Activated B cell treated with CpG ODN at 0.5 μM for 24 hours (primary cell): Measurements from ENCODE around the gene AOX1. TPM values are rescaled to one million over a fixed set of nuclear protein-coding genes. Genes with fewer than 3 reads are reported as not detected.
"Not testable (repeated sequence)": the region's sequence is repeated elsewhere in the genome, so short reads cannot be mapped to it uniquely, and the experiment has no call there.

Experiments
- ATAC-seq: fragments of 200-7000 bp; cut with Tn5 transposase; one replicate; pipeline ENCODE4 v1.10.0; 2021; ENCODE audit warnings: low read depth, mild to moderate bottlenecking, moderate library complexity
- CTCF ChIA-PET: fragments of 350-600 bp; sonication (Branson Sonifier 250); formaldehyde crosslinking; loops from one replicate; lab custom pipeline; 2021; ENCODE audit warnings: antibody characterized with exemption; lab: Charles Lee
- POLR2A ChIA-PET: fragments of 350-600 bp; sonication (Branson Sonifier 250); formaldehyde crosslinking; loops from one replicate; lab custom pipeline; 2021; ENCODE audit warnings: antibody characterized with exemption; lab: Charles Lee
- DNase-seq: peaks from one replicate; pipeline ENCODE4 v3.0.0; 2022
- H3K27ac Mint-ChIP-seq: one replicate; pipeline ENCODE4 v1.8.0; 2020; ENCODE audit warnings: mixed read lengths
- H3K27me3 Mint-ChIP-seq: one replicate; pipeline ENCODE4 v1.8.0; 2021; ENCODE audit warnings: mixed read lengths
- H3K36me3 Mint-ChIP-seq: one replicate; pipeline ENCODE4 v1.8.0; 2021; ENCODE audit warnings: low read depth, mixed read lengths
- H3K4me1 Mint-ChIP-seq: one replicate; pipeline ENCODE4 v1.8.0; 2021; ENCODE audit warnings: mixed read lengths
- H3K4me3 Mint-ChIP-seq: one replicate; pipeline ENCODE4 v1.8.0; 2020; ENCODE audit warnings: mild to moderate bottlenecking, mixed read lengths
- H3K9me3 Mint-ChIP-seq: one replicate; pipeline ENCODE4 v1.8.0; 2020; ENCODE audit warnings: mixed read lengths
- intact Hi-C: fragments of 100-400 bp; cut with micrococcal nuclease; formaldehyde crosslinking; loops from one replicate; pipeline ENCODE4 v1.15.1; 2024
- total RNA-seq: library from RNA; stranded (reverse); gene quantifications from 2 replicates; pipeline ENCODE4 v1.2.3, GENCODE V29; 2022
- TF ChIP-seq, protein P1 (sequence below): fragments of 200-600 bp; IDR thresholded peaks from one replicate; pipeline ENCODE4 v1.8.0; 2022; ENCODE audit warnings: antibody characterized with exemption, mild to moderate bottlenecking

AOX1 gene
- total RNA-seq, 1 donor from 2014 or later: 0.24 TPM

DNA sequence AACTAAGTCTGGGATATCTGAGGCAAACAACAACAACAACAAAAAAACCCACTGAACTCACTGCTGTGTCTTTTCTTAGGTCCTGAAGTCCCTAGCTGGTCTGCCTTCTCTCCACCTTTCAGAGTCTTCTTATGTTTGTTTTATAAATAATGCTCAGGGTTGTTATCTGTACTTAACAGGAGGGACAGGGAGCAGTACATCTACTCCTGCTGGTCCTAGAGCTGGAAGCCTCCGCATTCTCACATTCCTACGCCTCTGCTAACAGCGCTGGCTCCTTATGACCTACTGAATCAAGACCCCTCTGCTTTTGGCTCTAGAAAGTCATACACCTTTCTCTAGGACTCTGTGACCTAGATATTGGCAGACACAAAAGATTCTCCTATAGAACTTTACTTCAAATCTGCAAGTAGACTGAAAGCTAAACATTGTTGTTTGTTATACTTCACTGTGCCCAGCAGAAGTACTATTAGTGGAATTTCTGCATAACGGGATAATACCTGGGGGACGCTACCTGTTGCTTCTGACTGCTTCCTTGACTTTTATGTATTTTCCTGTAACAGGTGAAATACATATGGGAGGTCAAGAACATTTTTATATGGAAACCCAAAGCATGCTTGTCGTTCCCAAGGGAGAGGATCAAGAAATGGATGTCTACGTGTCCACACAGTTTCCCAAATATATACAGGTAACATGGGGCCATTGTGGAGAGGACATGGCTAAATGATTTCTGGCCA, 48.6 kb downstream of the AOX1 start:
- TF ChIP-seq, protein P1, sequence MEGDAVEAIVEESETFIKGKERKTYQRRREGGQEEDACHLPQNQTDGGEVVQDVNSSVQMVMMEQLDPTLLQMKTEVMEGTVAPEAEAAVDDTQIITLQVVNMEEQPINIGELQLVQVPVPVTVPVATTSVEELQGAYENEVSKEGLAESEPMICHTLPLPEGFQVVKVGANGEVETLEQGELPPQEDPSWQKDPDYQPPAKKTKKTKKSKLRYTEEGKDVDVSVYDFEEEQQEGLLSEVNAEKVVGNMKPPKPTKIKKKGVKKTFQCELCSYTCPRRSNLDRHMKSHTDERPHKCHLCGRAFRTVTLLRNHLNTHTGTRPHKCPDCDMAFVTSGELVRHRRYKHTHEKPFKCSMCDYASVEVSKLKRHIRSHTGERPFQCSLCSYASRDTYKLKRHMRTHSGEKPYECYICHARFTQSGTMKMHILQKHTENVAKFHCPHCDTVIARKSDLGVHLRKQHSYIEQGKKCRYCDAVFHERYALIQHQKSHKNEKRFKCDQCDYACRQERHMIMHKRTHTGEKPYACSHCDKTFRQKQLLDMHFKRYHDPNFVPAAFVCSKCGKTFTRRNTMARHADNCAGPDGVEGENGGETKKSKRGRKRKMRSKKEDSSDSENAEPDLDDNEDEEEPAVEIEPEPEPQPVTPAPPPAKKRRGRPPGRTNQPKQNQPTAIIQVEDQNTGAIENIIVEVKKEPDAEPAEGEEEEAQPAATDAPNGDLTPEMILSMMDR: no peak
- ChIA-PET POLR2A (no interaction called here), CTCF (no interaction called here)
- Mint-ChIP-seq H3K27ac (no peak overlapping the region), H3K4me1 (no peaks in the 10 kb centered on the region), H3K9me3 (no peaks in the 10 kb centered on the region), H3K27me3 (peaks cover 6% of the 10 kb centered on the region), H3K4me3 (no peak overlapping the region), H3K36me3 (no peaks in the 10 kb centered on the region)
- no peak for DNase-seq
- ATAC-seq: no peak
- intact Hi-C loops: no loop called here

DNA sequence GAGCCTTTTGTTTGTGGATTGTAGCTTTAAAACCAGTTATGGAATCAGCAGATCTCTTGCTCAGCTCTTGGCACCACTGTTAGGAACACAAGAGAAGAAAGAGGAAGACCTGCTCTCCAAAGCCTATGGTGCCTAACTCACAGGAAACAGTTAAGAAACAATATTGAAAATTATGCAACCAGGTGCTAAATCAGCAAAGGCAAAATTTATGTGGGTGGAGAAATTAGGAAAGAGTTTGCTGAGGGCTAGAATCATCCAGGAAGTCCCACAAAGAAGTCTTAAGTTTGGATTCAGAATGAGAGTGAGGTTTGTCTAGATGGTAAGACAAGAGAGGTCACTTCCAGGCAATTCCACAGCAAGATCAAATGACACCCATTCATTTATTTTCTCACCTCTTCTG, 49.4 kb downstream of the AOX1 start:
- ATAC-seq: no peak
- no peak for DNase-seq
- Mint-ChIP-seq H3K27me3 (peaks cover 6% of the 10 kb centered on the region), H3K4me1 (no peaks in the 10 kb centered on the region), H3K27ac (no peak overlapping the region), H3K4me3 (no peak overlapping the region), H3K36me3 (no peaks in the 10 kb centered on the region), H3K9me3 (no peaks in the 10 kb centered on the region)
- TF ChIP-seq, protein P1: no peak
- intact Hi-C loops: no loop called here
- POLR2A ChIA-PET: no interaction called here
- CTCF ChIA-PET: no interaction called here

DNA sequence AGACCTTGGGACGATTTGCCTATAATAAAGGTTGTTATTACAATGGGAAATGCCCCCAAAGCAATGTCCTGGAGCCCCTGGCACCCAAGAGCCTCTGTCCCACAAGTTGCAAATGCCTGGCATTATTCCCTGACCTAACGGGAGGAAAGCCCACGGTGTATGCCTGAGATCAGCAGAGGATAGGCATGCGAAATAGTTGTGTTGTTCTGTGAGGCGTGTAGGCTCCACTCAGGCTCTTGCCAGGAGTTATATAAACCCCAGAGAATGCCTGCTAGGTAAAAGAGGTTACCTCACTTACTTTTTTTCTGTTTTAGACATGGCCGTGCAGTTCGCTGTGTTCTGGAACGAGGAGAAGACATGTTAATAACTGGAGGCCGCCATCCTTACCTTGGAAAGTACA, 52.1 kb downstream of the AOX1 start:
- H3K4me1 Mint-ChIP-seq: no peaks in the 10 kb centered on the region

DNA sequence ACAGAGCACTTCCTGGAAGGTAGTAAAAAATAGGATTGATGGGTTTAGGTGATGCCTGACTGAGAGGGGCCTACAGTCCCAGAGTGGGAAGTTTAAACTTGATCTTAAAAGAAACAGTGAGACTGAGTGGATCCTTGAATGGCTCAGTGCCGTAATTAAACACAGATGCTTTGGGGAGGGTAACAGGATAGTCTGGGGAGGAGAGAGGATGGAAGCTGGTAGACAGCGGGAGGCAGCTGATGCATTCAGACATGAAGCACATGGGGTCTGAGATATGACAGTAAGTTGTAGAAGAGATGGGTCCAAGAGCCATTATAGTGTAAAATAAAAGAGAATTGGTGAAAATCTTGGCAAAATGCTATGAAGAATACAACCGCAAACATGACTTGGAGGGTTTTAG, 54.4 kb downstream of the AOX1 start:
- Mint-ChIP-seq H3K4me1 (no peaks in the 10 kb centered on the region), H3K27me3 (peaks cover 6% of the 10 kb centered on the region), H3K27ac (no peak overlapping the region), H3K4me3 (no peak overlapping the region), H3K9me3 (no peaks in the 10 kb centered on the region), H3K36me3 (no peaks in the 10 kb centered on the region)
- TF ChIP-seq, protein P1: no peak
- CTCF ChIA-PET: no interaction called here
- POLR2A ChIA-PET: no interaction called here
- intact Hi-C loops: no loop called here
- no peak for DNase-seq
- ATAC-seq: no peak

More for the DNA sequence above, 52.1 kb downstream of the AOX1 start:
- ChIA-PET CTCF (no interaction called here), POLR2A (no interaction called here)
- TF ChIP-seq, protein P1: no peak
- Mint-ChIP-seq H3K4me3 (no peak overlapping the region), H3K27me3 (peaks cover 6% of the 10 kb centered on the region), H3K9me3 (no peaks in the 10 kb centered on the region), H3K27ac (no peak overlapping the region), H3K36me3 (no peaks in the 10 kb centered on the region)
- intact Hi-C loops: no loop called here
- ATAC-seq: no peak
- DNase-seq: no peak

DNA sequence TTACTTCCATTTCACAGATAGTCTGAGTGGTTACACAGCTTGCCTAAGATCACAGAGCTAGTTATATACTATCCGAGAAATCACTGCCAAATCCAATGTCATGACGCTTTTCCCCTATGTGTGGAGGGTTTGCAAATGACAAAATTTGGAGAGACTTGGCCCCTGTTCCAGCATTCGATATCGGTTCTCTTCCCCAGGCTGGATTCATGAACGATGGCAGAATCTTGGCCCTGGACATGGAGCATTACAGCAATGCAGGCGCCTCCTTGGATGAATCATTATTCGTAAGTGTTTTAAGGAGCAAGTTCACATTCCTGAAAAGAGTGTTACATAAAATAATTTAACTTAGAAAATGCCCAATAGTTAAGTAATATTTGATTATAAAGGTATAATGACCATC, 55.1 kb downstream of the AOX1 start:
- Mint-ChIP-seq H3K36me3 (no peaks in the 10 kb centered on the region), H3K4me3 (no peak overlapping the region), H3K27ac (no peak overlapping the region), H3K4me1 (no peaks in the 10 kb centered on the region), H3K9me3 (no peaks in the 10 kb centered on the region), H3K27me3 (peaks cover 3% of the 10 kb centered on the region)
- intact Hi-C loops: no loop called here
- ChIA-PET CTCF (no interaction called here), POLR2A (no interaction called here)
- TF ChIP-seq, protein P1: no peak
- ATAC-seq (no peak), DNase-seq (no peak)

DNA sequence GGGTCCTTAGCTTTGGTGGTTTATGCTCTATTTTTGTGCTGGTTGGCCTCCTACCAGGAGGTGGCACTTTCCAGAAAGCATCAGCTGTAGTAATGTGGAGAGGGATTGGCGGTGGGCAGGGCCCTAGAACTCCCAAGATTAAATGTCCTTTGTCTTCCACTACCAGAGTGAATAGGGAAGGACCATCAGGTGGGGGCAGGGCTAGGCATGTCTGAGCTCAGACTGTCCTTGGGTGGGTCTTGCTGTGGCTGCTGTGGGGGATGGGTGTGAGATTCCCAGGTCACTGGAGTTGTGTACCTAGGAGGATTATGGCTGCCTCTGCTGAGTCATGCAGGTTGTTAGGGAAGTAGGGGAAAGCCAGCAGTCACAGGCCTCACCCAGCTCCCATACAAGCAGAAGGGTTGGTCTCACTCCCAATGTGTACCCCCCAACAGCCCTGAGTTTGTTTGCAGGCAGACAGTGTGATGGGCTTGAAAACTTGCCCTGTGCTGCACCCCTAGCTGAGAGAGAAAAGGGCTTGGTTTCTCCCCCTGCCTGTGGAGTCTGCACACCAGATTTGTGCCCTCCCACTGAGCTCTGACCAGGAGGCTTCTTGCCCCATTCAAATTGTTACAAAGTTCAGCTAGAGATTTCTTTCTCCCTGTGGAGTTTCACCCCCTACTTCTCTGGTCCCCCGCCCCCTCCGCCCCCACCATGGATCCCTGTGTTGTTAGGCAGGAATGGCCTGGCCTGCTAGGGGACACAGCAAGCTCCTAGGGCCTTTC, 62.9 kb downstream of the AOX1 start:
- DNase-seq, CTCF ChIA-PET, intact Hi-C loops, H3K36me3 Mint-ChIP-seq, H3K4me3 Mint-ChIP-seq, POLR2A ChIA-PET, ATAC-seq, H3K4me1 Mint-ChIP-seq, H3K9me3 Mint-ChIP-seq, H3K27ac Mint-ChIP-seq: not testable (repeated sequence)
- H3K27me3 Mint-ChIP-seq: peaks cover 22% of the 10 kb centered on the region
